Measurements from ENCODE around the gene ULK4. TPM values are rescaled to one million over a fixed set of nuclear protein-coding genes. Genes with fewer than 3 reads are reported as not detected.

The ULK4 gene
- polyA plus RNA-seq, 1 donor from 2014 or later: 7.2 TPM

- Histone ChIP-seq H3F3A (ENCODE audit: insufficient read depth, low read length, poor library complexity, severe bottlenecking) (no peaks in the 10 kb centered on the region), H3K9ac (ENCODE audit: low read length) (no peak overlapping the region), H3K9me3 (ENCODE audit: low read length) (no peaks in the 10 kb centered on the region), H3K4me2 (ENCODE audit: low read length) (no peak overlapping the region), H3K27ac (ENCODE audit: low read length) (no peak overlapping the region), H3K27me3 (ENCODE audit: insufficient read depth, low read depth, low read length) (no peaks in the 10 kb centered on the region), H3K79me2 (replicated peaks; ENCODE audit: insufficient read depth, low read length) (no peaks in the 10 kb centered on the region), H4K20me1 (ENCODE audit: insufficient read depth) (no peaks in the 10 kb centered on the region), H2AFZ (ENCODE audit: low read depth, low read length) (no peak overlapping the region), H3K4me3 (ENCODE audit: low read length) (no peak overlapping the region), H3K9me2 (ENCODE audit: insufficient read depth, low read length) (no peaks in the 10 kb centered on the region), H3K36me3 (ENCODE audit: insufficient read depth, low read length) (no peaks in the 10 kb centered on the region)
- no peak for TF ChIP-seq RAD21 (conservative IDR thresholded peaks at IDR 0.05)
- TF ChIP-seq SMC3 (conservative IDR thresholded peaks at IDR 0.05; ENCODE audit: poor library complexity): no peak
- TF ChIP-seq MXI1 (conservative IDR thresholded peaks at IDR 0.05; ENCODE audit: poor library complexity, severe bottlenecking): no peak
- no peak for TF ChIP-seq CTCF (IDR thresholded peaks at IDR 0.05; ENCODE audit: poor library complexity, severe bottlenecking)
- no peak for TF ChIP-seq REST (IDR thresholded peaks at IDR 0.05; ENCODE audit: borderline replicate concordance)
- TF ChIP-seq POLR2AphosphoS5 (IDR thresholded peaks at IDR 0.05): no peak
- no peak for TF ChIP-seq EZH2 (IDR thresholded peaks at IDR 0.05; ENCODE audit: borderline replicate concordance, insufficient read depth, low read length, poor library complexity, severe bottlenecking)
- TF ChIP-seq TAF1 (IDR thresholded peaks at IDR 0.05; ENCODE audit: low read depth): no peak
Observed at GRCh38 chr3:41572092-41572491, 389.8 kb downstream of the ULK4 start.

GRCh38 chr3:41569632-41570305 lies 392.1 kb downstream of the ULK4 start:
- TF ChIP-seq TAF1 (IDR thresholded peaks at IDR 0.05; ENCODE audit: low read depth) (no peak), EP300 (conservative IDR thresholded peaks at IDR 0.05; ENCODE audit: poor library complexity, severe bottlenecking) (no peak), CTCF (IDR thresholded peaks at IDR 0.05; ENCODE audit: poor library complexity, severe bottlenecking) (no peak), SMC3 (conservative IDR thresholded peaks at IDR 0.05; ENCODE audit: poor library complexity) (no peak), POLR2AphosphoS5 (IDR thresholded peaks at IDR 0.05) (no peak), RAD21 (conservative IDR thresholded peaks at IDR 0.05) (no peak), REST (IDR thresholded peaks at IDR 0.05; ENCODE audit: borderline replicate concordance) (no peak), EZH2 (IDR thresholded peaks at IDR 0.05; ENCODE audit: borderline replicate concordance, insufficient read depth, low read length, poor library complexity, severe bottlenecking) (no peak), MXI1 (conservative IDR thresholded peaks at IDR 0.05; ENCODE audit: poor library complexity, severe bottlenecking) (no peak)
- no peak overlapping the region for H3K9ac ChIP-seq (ENCODE audit: low read length)
- H2AFZ ChIP-seq (ENCODE audit: low read depth, low read length): no peak overlapping the region
- H3K9me2 ChIP-seq (ENCODE audit: insufficient read depth, low read length): no peaks in the 10 kb centered on the region
- H3F3A ChIP-seq (ENCODE audit: insufficient read depth, low read length, poor library complexity, severe bottlenecking): no peaks in the 10 kb centered on the region
- H3K4me3 ChIP-seq (ENCODE audit: low read length): no peak overlapping the region
- H3K27ac ChIP-seq (ENCODE audit: low read length): no peak overlapping the region
- H3K27me3 ChIP-seq (ENCODE audit: insufficient read depth, low read depth, low read length): no peaks in the 10 kb centered on the region
- H3K36me3 ChIP-seq (ENCODE audit: insufficient read depth, low read length): no peaks in the 10 kb centered on the region
- H3K4me2 ChIP-seq (ENCODE audit: low read length): no peak overlapping the region
- no peaks in the 10 kb centered on the region for H4K20me1 ChIP-seq (ENCODE audit: insufficient read depth)
- H3K9me3 ChIP-seq (ENCODE audit: low read length): no peaks in the 10 kb centered on the region
- H3K79me2 ChIP-seq (replicated peaks; ENCODE audit: insufficient read depth, low read length): no peaks in the 10 kb centered on the region

Measured in neural cell (in vitro differentiated cells).